HG03520 (cell line): ENCODE measurements around the gene KCNA1.
"Not testable (repeated sequence)": the region's sequence is repeated elsewhere in the genome, so short reads cannot be mapped to it uniquely, and the experiment has no call there.

Experiments
- ATAC-seq: cut with Tn5 transposase; IDR thresholded peaks from one replicate; pipeline ENCODE4 v1.9.1; 2021; ENCODE audit warnings: mild to moderate bottlenecking, moderate library complexity; ENCODE audit not compliant: unreplicated experiment

KCNA1 gene

DNA sequence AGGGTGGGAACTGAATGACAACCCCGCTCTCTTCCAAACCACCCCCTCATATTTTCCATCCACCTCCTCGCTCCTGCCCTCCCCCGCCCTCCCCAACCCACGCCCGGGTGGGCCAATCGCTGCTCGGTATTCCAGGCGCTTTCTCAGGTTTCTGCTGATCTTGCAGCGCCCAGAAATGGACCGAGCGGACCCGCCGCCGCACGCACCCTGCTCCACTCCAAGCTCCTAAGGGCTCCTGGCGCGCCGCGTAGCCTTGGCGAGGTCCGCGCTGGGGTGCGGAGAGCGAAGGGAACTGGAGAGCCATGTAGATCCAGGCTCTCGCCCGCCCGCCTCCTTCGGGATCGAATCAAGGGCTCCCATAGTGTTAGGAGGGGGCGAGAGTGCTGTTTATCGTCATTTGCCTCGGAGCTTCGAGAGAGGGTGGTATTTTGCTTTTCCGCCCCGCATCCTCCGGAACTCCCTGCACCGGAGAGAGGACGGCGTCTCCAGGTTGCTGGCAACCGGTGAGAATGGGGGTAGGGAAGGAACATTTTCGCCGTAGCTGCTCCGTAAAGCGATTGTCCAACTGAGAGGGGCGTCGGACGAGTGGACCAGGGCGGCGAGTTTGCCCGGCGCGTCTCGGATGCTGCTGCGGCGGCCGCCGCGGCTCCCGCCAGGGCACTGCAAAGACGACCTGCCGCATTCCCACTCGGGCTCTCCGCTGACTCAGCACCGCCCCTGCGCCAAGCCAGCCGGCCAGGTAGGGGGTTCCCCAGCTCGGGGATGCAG is at the start of gene KCNA1:
Gene KCNA1 (plus strand): TSS at position 172 of the 768 bp plus-strand sequence. CDS start 1,474 bp downstream, outside the sequence.
- ATAC-seq: no peak

DNA sequence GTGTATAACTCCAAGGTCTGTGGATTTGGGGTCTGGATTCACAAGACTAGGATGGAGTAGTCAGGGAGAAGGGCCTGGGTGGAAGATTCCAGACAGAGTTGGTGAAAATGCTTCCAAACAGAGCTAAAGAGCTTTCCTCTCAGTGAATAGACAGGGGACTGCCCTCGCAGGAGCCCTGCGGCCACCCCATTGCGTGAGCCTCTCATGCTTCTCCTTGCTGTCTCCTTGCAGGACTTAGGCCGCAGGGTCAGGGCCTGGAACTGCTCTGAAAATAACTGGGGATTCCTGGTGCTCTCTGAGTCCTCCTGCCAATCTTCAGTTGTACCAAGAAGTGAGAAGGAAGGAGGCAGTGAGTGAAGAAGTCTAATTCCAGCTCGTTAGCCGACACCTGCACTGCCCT is 49.0 kb upstream of the KCNA1 start:
- ATAC-seq: no peak

- ATAC-seq: no peak
Observed at GRCh38 chr12:4862809-4863208, 46.9 kb upstream of the KCNA1 start.

DNA sequence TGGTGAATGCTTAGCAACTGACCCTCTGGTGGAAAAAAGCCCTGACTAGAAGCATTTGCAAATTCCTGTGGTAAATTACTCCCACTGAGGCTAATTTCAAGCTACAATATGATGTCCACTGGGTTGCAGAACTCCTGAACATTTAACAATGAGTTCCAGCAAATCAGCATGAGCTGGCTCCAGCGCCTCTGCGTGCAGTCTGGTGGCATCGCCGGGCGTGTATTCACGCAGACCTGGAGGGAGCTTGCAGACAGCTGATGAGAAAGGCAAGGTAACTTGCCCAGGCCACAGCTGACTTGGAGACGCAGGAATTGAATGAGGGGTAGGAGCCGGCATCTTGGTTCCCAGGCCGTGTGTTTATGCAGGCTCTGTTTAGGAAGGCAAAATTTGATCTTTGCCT is 45.1 kb upstream of the KCNA1 start:
- ATAC-seq: no peak

DNA sequence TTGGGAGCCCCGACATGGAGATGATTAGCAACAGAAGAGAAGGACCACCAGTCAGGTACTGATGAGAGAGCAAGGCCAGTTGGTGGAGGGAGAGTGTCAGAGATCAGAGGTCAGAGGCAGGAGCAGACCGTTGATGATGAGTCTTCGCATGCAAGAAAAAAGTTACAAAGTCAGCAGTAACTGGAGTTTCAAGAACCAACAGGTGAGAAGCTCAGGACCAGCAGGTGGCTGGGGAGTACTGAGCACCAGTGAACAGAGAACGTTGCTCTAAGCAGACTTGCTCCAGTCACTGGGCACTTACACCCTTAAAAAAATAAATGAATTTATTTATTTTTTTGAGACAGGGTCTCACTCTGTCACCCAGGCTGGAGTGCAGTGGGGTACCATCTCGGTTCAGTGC is 44.5 kb upstream of the KCNA1 start:
- no peak for ATAC-seq

DNA sequence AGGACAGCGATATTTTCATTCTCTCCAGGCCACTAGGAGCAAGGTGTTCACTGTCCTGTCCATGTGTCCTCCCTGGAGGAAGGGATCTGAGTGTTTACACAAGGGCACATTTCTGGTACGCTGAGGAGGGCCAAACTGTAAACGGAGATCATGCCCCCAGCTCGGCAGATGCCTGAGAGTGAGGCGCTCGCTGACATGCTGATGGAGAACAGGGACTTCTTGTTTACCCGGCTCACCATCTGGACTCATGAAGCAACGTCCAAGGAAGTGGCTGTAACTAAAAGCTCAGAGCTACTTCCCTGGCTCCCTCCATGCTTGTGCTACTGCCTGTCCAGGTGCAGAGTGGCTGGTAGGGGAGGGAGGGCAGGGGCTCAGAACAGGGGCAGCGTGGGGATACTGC is 43.4 kb upstream of the KCNA1 start:
- ATAC-seq: no peak

DNA sequence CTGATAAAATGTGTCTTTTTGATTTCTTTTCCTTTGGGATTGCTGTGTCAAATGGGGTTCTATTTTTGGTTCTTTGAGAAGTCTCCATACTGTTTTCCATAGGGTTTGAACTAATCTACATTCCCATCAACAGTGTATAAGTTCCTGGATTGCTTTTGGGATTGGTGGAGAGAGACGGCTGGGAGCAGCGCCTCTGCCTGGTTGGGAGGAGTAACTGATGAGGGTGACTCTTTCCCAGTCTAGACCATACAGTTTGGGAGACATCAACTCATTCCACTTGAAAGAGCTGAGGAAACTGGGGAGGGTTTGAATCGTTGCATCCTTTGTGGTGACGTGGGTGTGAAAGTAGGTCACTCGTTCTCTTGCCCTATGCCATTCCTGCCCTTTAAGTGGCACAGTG is 42.3 kb upstream of the KCNA1 start:
- ATAC-seq: no peak

GRCh38 chr12:4870423-4870822 is 39.3 kb upstream of the KCNA1 start:
- ATAC-seq: no peak

- ATAC-seq: no peak
Observed at GRCh38 chr12:4871514-4871913, 38.2 kb upstream of the KCNA1 start.

DNA sequence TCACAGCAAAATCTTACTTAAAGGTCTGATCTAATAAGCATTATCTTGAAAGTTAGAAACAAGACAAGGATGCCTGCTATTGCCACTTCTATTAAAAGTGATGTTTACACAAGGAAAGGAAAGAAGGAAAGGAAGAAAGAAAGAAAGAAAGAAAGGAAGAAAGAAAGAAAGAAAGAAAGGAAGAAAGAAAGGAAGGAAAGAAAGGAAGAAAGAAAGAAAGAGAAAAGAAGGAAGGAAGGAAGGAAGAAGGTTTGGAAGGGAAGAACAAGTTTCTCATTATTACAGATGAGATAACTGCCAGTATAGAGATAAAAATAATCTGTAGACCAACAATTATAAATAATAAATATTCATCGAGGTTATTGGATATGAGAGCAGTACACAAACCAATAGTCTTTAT is 35.8 kb upstream of the KCNA1 start:
- no peak for ATAC-seq

- no peak for ATAC-seq
Observed at GRCh38 chr12:4874671-4875070, 35.0 kb upstream of the KCNA1 start.

GRCh38 chr12:4879481-4879880 is 30.2 kb upstream of the KCNA1 start:
- not testable (repeated sequence) for ATAC-seq

DNA sequence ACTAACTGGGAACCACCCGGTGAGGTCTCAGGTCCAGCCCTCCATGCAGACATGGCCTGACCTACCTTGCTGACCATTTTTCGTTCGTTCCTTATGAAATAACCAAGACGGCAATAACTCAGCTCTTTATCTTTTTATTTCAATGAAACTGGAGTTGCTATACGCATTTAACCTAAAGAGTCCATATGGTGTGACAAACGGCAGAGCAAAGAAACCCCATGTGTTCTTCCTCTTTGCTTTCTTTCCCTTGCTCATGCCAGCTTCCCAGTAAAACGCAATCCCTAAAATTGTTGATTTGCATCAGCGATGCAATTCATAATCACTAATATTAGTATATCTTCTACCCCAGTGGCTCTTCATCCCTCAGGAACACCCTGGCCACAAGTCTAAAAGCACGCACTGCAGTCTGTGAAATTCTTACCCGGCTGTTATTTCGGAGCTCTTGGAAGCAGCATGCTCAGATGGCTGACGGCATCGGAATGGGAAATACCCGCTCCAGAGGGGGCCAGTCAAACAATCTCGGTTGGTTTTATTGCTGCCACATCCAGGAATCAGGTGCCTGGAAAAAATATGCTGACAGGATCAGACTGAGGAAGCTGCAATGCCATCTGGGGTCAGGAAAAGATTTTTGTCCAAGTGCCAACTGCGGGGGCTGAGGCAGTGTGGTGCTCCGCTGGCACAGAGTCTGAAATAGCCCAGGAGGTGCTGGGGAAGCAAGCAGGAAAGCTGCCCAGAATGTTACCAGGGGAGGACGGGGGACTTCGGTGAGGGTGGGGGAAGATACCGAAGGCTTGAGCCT is 28.2 kb upstream of the KCNA1 start:
- no peak for ATAC-seq

- no peak for ATAC-seq
Observed at GRCh38 chr12:4891866-4892265, 17.8 kb upstream of the KCNA1 start.

DNA sequence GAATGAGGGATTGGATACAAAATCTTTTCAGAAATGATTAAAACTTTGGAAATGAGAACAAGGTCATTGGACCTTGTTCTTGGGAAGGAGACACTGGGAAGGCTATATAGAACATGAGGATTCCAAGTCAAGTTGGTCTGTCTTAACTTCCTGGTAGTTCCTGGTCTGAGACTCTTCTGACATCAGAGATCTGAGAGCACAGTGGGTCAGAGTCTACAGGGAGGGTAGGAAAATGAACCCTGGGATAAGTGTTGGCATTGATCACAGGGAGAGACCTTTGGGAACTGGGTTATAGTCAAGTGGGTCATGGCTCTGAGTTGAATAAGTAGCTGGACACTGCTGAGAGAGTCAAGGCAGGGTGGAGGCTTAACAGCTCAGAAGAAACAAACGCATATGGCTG is 17.3 kb upstream of the KCNA1 start:
- no peak for ATAC-seq

GRCh38 chr12:4894019-4894418 is 15.7 kb upstream of the KCNA1 start:
- ATAC-seq: no peak

DNA sequence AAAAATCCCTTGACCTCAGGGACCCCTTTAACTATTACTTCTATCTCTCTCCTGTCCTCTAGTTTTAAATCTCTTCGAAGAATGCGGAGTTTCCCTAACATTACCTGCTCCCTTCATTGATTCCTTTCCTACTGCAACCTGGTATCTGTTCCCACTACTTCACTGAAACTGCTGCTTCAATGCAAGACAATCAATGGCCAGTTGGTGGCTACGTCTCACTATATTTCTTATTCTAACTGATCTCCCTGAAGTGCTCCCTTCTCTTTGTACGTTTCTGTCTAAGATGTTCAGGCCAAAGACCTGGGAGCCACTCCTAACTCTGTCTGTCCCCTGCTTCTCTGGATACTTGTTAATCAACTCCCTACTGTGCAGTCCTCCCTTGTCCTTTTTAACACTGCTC is 10.3 kb upstream of the KCNA1 start:
- no peak for ATAC-seq

DNA sequence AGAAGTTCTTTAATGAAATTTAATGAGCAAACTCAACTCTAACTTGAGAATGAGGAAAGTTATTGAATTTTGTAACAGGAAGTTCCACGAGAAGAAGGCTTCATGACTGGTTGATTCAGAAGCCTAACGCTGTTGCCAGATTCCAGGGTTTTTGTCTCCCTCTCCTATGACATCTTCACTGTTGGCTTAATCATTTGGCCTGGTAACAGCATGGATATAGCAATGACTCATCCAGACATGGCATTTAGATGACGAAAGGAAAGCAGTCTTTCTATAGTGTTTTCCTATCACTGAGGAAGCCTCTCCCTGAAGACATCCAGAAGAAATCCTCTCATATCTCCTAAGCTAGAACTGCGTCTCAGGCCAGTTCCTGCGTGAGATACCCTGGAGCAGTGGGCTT is 9.4 kb upstream of the KCNA1 start:
- ATAC-seq: no peak

GRCh38 chr12:4905316-4905715 is 4.4 kb upstream of the KCNA1 start:
- no peak for ATAC-seq

- ATAC-seq: no peak
Observed at GRCh38 chr12:4908684-4909409, 858 bp upstream of the KCNA1 start.

GRCh38 chr12:4909410-4909733 is 333 bp upstream of the KCNA1 start:
- ATAC-seq: no peak
